ENCODE measurements around the gene SLC16A11.

SLC16A11 gene

DNA sequence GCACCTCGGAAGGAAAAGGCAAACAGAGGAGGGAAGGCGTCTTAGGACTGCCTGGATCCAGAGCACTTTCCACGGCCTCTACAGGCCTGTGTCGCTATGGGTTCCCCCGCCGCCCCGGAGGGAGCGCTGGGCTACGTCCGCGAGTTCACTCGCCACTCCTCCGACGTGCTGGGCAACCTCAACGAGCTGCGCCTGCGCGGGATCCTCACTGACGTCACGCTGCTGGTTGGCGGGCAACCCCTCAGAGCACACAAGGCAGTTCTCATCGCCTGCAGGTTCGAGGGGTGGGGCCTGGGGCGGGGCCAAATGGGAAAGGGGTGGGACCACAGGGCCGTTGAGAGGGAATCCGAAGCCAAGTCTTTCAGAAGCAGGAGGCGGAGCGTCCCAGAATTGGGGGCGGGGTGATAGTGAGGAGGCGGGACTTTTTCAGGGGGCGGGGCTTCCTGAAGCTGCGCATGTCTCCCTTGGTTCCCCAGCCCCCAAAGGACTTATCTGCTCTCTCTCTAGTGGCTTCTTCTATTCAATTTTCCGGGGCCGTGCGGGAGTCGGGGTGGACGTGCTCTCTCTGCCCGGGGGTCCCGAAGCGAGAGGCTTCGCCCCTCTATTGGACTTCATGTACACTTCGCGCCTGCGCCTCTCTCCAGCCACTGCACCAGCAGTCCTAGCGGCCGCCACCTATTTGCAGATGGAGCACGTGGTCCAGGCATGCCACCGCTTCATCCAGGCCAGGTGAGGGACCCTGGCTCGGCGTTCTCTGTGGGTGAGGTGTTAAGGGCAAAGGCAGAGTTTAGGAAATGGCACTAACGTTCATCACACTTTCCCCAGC lies 20.1 kb downstream of the SLC16A11 start:
- H3K27ac ChIP-seq (ENCODE audit: low read length): peak overlapping the region; percentile 64
- H3K27me3 ChIP-seq (ENCODE audit: control insufficient read depth in 1 of 2, insufficient read depth in 2 of 2, low read length in 2 of 2): peaks cover 17 to 24% of the 10 kb centered on the region in 2 donors
- H3K36me3 ChIP-seq (ENCODE audit: control insufficient read depth in 2 of 2, insufficient read depth in 2 of 2, low read length in 2 of 2): no peaks in the 10 kb centered on the region
- peak overlapping the region in 1 of 2 donors; percentile 57 for H3K4me3 ChIP-seq (ENCODE audit: low read length in 2 of 2)
- no peaks in the 10 kb centered on the region for H3K9me3 ChIP-seq (ENCODE audit: control insufficient read depth in 2 of 2, low read length in 2 of 2)
- peaks cover 31% of the 10 kb centered on the region for H3K4me1 ChIP-seq (ENCODE audit: control insufficient read depth, insufficient read depth, low read length)
- H3K9ac ChIP-seq (ENCODE audit: low read length in 2 of 2): peak overlapping the region; percentile 42 to 51

DNA sequence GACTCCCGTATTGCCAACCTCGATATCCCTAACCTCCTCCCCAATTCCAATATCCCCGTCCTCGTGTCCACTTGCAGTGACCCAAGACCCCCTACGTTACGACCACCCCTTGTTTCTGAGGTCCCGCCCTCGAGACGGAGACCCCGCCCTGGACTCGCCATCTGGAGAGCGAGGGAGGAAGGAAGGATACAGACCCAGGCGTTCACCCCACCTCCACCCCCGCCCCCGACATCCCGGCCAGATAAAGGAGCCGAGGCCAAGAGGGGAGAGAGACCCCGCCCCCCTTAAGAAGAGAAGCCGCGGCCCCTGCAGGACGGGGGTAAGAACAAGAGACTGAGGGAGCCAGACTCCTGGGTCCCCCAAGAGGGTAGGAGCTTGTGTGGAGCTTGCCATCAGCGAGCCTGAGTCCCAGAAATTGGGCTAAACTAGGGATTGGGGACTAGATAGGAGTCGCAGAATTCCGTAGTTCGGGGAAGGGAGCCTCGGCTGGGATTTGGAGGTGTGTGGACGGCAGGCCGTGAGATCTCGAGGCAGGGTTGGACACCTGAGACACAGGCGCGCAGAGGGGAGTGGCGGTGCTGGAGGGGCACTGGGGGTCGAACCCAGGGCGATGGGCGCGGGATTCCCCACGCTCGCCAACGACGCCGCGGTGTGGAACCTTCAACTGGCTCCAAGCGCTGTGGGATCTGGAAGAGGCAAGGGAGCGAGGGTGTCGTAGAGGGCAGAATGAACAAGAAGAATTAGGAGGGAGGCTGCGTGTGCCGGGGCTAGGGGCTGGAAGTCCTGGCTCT lies 20.9 kb downstream of the SLC16A11 start, which contains the start of gene BCL6B:
BCL6B (plus strand) TSS at position 270 of the 791 bp plus-strand sequence. CDS start 622 bp downstream, outside the sequence.
- Histone ChIP-seq H3K9ac (ENCODE audit: low read length in 2 of 2) (peak within 1 kb of the TSS; percentile 42 to 51), H3K27me3 (ENCODE audit: control insufficient read depth in 1 of 2, insufficient read depth in 2 of 2, low read length in 2 of 2) (peaks cover 16 to 24% of the 10 kb centered on the region in 2 donors), H3K4me3 (ENCODE audit: low read length in 2 of 2) (peak within 1 kb of the TSS; percentile 31 to 59), H3K9me3 (ENCODE audit: control insufficient read depth in 2 of 2, low read length in 2 of 2) (no peaks in the 10 kb centered on the region), H3K4me1 (ENCODE audit: control insufficient read depth, insufficient read depth, low read length) (peaks cover 39% of the 10 kb centered on the region), H3K27ac (ENCODE audit: low read length) (peak within 1 kb of the TSS; percentile 64), H3K36me3 (ENCODE audit: control insufficient read depth in 2 of 2, insufficient read depth in 2 of 2, low read length in 2 of 2) (no peaks in the 10 kb centered on the region)

DNA sequence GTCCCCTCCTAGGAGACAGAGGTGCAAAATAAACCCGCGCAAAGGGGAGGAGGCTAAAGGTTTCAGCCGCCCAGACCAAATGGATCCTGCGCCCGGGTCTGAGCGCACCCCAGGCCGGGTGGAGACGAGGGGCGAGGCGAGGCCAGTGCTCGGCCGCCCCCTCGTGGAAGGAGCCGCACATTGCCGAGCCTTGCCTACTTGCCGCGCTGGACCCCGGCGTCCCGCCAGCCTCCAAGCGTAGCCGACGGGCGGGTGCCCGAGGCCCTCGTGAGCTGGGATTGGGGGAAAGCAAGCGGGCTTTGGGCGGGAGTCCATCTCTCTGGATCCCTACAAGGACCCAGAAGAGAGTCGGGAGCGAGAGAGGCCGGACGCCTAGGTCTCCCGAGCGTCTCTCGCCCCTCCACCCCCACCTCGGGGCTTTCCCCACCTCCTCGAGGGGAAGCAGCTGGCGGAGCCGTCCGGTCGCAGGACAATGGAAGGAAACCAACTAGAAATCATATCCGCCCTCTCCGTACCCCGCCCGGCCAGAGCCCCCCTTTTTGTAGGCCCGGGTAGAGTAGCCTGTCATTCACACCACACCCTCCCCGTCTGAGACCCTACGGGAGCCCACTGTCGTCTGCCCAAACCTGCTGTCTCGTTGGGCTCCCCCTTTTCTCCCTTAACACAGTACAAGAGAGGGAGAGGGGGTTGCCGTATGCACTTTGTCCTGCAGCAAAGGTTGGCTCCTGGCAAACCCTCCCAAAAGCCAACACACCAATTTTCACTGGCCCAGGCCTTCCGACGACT lies 21.7 kb downstream of the SLC16A11 start:
- Histone ChIP-seq H3K27ac (ENCODE audit: low read length) (peak overlapping the region; percentile 64), H3K9me3 (ENCODE audit: control insufficient read depth in 2 of 2, low read length in 2 of 2) (no peaks in the 10 kb centered on the region), H3K9ac (ENCODE audit: low read length in 2 of 2) (peak overlapping the region; percentile 45 to 58), H3K4me1 (ENCODE audit: control insufficient read depth, insufficient read depth, low read length) (peaks cover 47% of the 10 kb centered on the region), H3K27me3 (ENCODE audit: control insufficient read depth in 1 of 2, insufficient read depth in 2 of 2, low read length in 2 of 2) (peaks cover 16 to 24% of the 10 kb centered on the region in 2 donors), H3K36me3 (ENCODE audit: control insufficient read depth in 2 of 2, insufficient read depth in 2 of 2, low read length in 2 of 2) (peaks cover 0 to 3% of the 10 kb centered on the region in 2 donors), H3K4me3 (ENCODE audit: low read length in 2 of 2) (peak overlapping the region; percentile 31 to 59)

DNA sequence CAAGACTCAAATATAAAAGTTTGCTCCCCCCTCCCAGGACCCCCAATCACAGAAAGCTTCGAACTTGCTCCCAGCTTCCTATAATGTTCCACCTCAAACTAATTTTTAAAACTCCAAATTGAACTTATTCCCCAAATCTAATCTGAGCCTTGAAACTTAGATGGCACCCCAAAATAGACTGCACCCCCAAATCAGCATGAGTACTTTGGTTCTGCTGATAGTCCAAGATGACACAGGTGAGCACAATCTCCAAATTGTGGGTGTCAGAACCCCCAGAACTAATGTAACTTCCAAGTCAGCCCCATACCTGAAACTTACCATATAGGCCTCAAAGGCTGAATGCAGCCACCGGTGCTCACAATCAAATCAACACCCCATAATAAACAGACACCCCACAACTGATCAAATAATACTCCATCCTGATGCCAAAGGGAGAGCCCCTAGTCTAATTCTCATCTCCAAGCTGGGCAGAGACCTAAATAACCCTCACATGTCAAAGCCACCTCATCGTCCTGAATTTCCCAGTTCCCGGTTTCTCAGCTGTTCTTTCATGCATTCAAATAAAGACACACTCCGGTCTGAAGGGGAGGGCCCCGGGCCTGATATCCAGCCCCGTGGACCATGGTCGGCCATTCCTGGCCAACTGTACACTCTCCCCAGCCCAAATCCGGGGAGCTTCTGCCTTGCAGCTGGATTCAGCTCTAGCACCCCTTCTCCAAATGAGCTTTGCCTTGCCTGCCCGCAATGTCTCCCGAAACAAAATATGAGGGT lies 22.8 kb downstream of the SLC16A11 start:
- Histone ChIP-seq H3K4me3 (ENCODE audit: low read length in 2 of 2) (peak overlapping the region in 1 of 2 donors; percentile 59), H3K9me3 (ENCODE audit: control insufficient read depth in 2 of 2, low read length in 2 of 2) (no peaks in the 10 kb centered on the region), H3K4me1 (ENCODE audit: control insufficient read depth, insufficient read depth, low read length) (peaks cover 53% of the 10 kb centered on the region), H3K27me3 (ENCODE audit: control insufficient read depth in 1 of 2, insufficient read depth in 2 of 2, low read length in 2 of 2) (peaks cover 16 to 24% of the 10 kb centered on the region in 2 donors), H3K9ac (ENCODE audit: low read length in 2 of 2) (peak overlapping the region; percentile 45 to 58), H3K36me3 (ENCODE audit: control insufficient read depth in 2 of 2, insufficient read depth in 2 of 2, low read length in 2 of 2) (peaks cover 2 to 9% of the 10 kb centered on the region in 2 donors), H3K27ac (ENCODE audit: low read length) (no peak overlapping the region)

- Histone ChIP-seq H3K27ac (ENCODE audit: low read length) (peak overlapping the region; percentile 94), H3K9ac (ENCODE audit: low read length in 2 of 2) (peak overlapping the region; percentile 94 to 97), H3K4me3 (ENCODE audit: low read length in 2 of 2) (peak overlapping the region; percentile 93 to 99), H3K4me1 (ENCODE audit: control insufficient read depth, insufficient read depth, low read length) (peaks cover 62% of the 10 kb centered on the region), H3K36me3 (ENCODE audit: control insufficient read depth in 2 of 2, insufficient read depth in 2 of 2, low read length in 2 of 2) (peaks cover 2 to 9% of the 10 kb centered on the region in 2 donors), H3K27me3 (ENCODE audit: control insufficient read depth in 1 of 2, insufficient read depth in 2 of 2, low read length in 2 of 2) (peaks cover 16 to 24% of the 10 kb centered on the region in 2 donors), H3K9me3 (ENCODE audit: control insufficient read depth in 2 of 2, low read length in 2 of 2) (no peaks in the 10 kb centered on the region)
These were observed 23.9 kb downstream of the SLC16A11 start for GRCh38 chr17:7019839-7020519.

- Histone ChIP-seq H3K36me3 (ENCODE audit: control insufficient read depth in 2 of 2, insufficient read depth in 2 of 2, low read length in 2 of 2) (peaks cover 2 to 9% of the 10 kb centered on the region in 2 donors), H3K27me3 (ENCODE audit: control insufficient read depth in 1 of 2, insufficient read depth in 2 of 2, low read length in 2 of 2) (peaks cover 16 to 24% of the 10 kb centered on the region in 2 donors), H3K4me1 (ENCODE audit: control insufficient read depth, insufficient read depth, low read length) (peaks cover 63% of the 10 kb centered on the region), H3K9me3 (ENCODE audit: control insufficient read depth in 2 of 2, low read length in 2 of 2) (no peaks in the 10 kb centered on the region), H3K4me3 (ENCODE audit: low read length in 2 of 2) (peak overlapping the region; percentile 93 to 99), H3K27ac (ENCODE audit: low read length) (peak overlapping the region; percentile 94), H3K9ac (ENCODE audit: low read length in 2 of 2) (peak overlapping the region; percentile 94 to 97)
These were observed 24.5 kb downstream of the SLC16A11 start for GRCh38 chr17:7019367-7019766.

GRCh38 chr17:7018331-7018964 lies 25.4 kb downstream of the SLC16A11 start:
- no peaks in the 10 kb centered on the region for H3K9me3 ChIP-seq (ENCODE audit: control insufficient read depth in 2 of 2, low read length in 2 of 2)
- peak overlapping the region; percentile 94 for H3K27ac ChIP-seq (ENCODE audit: low read length)
- H3K27me3 ChIP-seq (ENCODE audit: control insufficient read depth in 1 of 2, insufficient read depth in 2 of 2, low read length in 2 of 2): peaks cover 15 to 17% of the 10 kb centered on the region in 2 donors
- peaks cover 69% of the 10 kb centered on the region for H3K4me1 ChIP-seq (ENCODE audit: control insufficient read depth, insufficient read depth, low read length)
- peak overlapping the region; percentile 94 to 97 for H3K9ac ChIP-seq (ENCODE audit: low read length in 2 of 2)
- peaks cover 2 to 9% of the 10 kb centered on the region in 2 donors for H3K36me3 ChIP-seq (ENCODE audit: control insufficient read depth in 2 of 2, insufficient read depth in 2 of 2, low read length in 2 of 2)
- H3K4me3 ChIP-seq (ENCODE audit: low read length in 2 of 2): peak overlapping the region; percentile 93 to 99

- Histone ChIP-seq H3K27ac (ENCODE audit: low read length) (peak overlapping the region; percentile 94), H3K9ac (ENCODE audit: low read length in 2 of 2) (peak overlapping the region; percentile 94 to 97), H3K27me3 (ENCODE audit: control insufficient read depth in 1 of 2, insufficient read depth in 2 of 2, low read length in 2 of 2) (peaks cover 11 to 12% of the 10 kb centered on the region in 2 donors), H3K4me3 (ENCODE audit: low read length in 2 of 2) (peak overlapping the region; percentile 93 to 99), H3K4me1 (ENCODE audit: control insufficient read depth, insufficient read depth, low read length) (peaks cover 71% of the 10 kb centered on the region), H3K36me3 (ENCODE audit: control insufficient read depth in 2 of 2, insufficient read depth in 2 of 2, low read length in 2 of 2) (peaks cover 2 to 9% of the 10 kb centered on the region in 2 donors), H3K9me3 (ENCODE audit: control insufficient read depth in 2 of 2, low read length in 2 of 2) (no peaks in the 10 kb centered on the region)
These were observed 26.1 kb downstream of the SLC16A11 start for GRCh38 chr17:7017827-7018200.
